ENCODE data around the gene ATP13A3. TPM values are rescaled to one million over a fixed set of nuclear protein-coding genes. Genes with fewer than 3 reads are reported as not detected.

The ATP13A3 gene
- total and polyA plus RNA-seq, 4 donors: 26.6 to 166 (median 75.5) TPM

DNA sequence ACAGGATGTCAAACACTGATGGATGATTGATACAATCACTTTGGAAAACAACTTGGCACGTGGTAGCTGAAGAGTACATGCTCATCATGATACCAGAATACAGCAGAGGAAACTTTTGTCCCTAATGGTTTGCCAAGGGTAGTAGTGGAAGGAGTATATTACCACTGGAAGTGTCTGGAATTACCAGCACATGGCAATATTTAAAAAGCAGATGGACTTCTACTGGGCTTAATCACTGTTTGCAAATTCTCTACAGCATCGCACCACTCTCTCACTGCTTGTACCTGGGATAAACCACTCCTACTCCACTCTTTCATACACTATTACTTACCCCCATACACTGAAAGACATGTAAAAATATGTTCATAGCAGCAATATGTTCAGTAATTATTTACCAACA is 68.1 kb downstream of the ATP13A3 start:
- no peak overlapping the region for H3K4me3 ChIP-seq
- no peak overlapping the region for H3K27ac ChIP-seq (ENCODE audit: low read depth in 1 of 2, low read length in 1 of 2)
- peaks cover 4 to 27% (median 9%) of the 10 kb centered on the region in 4 donors for H3K36me3 ChIP-seq (ENCODE audit: control insufficient read depth in 4 of 4, insufficient read depth in 4 of 4, low read length in 4 of 4)
- no peaks in the 10 kb centered on the region for H3K4me1 ChIP-seq (ENCODE audit: control insufficient read depth in 5 of 5, insufficient read depth in 5 of 5, low read length in 5 of 5)
- WGBS, 2 donors: 86 to 95% methylated on average over 2 of the region's 2 CpGs
- H3K9ac ChIP-seq (ENCODE audit: insufficient read depth in 1 of 2, low read length in 2 of 2): no peak overlapping the region
- H3K9me3 ChIP-seq (ENCODE audit: control insufficient read depth in 4 of 4, insufficient read depth in 3 of 4, low read length in 3 of 4): no peaks in the 10 kb centered on the region
- TF ChIP-seq, protein P1, sequence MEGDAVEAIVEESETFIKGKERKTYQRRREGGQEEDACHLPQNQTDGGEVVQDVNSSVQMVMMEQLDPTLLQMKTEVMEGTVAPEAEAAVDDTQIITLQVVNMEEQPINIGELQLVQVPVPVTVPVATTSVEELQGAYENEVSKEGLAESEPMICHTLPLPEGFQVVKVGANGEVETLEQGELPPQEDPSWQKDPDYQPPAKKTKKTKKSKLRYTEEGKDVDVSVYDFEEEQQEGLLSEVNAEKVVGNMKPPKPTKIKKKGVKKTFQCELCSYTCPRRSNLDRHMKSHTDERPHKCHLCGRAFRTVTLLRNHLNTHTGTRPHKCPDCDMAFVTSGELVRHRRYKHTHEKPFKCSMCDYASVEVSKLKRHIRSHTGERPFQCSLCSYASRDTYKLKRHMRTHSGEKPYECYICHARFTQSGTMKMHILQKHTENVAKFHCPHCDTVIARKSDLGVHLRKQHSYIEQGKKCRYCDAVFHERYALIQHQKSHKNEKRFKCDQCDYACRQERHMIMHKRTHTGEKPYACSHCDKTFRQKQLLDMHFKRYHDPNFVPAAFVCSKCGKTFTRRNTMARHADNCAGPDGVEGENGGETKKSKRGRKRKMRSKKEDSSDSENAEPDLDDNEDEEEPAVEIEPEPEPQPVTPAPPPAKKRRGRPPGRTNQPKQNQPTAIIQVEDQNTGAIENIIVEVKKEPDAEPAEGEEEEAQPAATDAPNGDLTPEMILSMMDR (IDR thresholded peaks at IDR 0.05; ENCODE audit: control extremely low read depth, extremely low read depth): no peak
- no peaks in the 10 kb centered on the region for H3K27me3 ChIP-seq (ENCODE audit: control insufficient read depth in 3 of 3, insufficient read depth in 3 of 3, low read length in 2 of 3)
- ATAC-seq (ENCODE audit: insufficient read depth, low FRiP score) (no peak), DNase-seq (no peak)

DNA sequence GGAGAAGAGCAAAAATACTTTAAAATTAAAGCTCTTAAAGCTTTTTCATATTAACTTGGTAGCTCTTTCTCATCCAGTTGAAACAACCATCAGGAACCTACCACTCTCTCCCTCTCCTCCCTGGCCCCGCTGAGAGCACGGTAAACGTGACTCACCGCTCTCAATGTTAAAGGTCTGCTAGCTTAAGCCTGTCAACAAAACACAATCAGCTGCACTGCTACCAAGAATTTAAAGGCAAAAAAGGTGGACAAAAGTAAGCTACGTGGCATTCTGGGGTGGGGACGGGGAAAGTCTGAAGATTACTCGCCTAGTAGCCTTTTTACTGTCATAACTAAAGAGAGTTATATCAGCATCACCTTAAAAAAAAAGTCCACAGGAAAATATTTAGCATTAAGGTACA is 79.4 kb downstream of the ATP13A3 start:
- DNase-seq: no peak
- no peaks in the 10 kb centered on the region for H3K9me3 ChIP-seq (ENCODE audit: control insufficient read depth in 4 of 4, insufficient read depth in 3 of 4, low read length in 3 of 4)
- WGBS, 2 donors: 82 to 96% methylated on average over 7 of the region's 7 CpGs
- no peak overlapping the region for H3K27ac ChIP-seq (ENCODE audit: low read depth in 1 of 2, low read length in 1 of 2)
- ATAC-seq (ENCODE audit: insufficient read depth, low FRiP score): no peak
- TF ChIP-seq, protein P1 (IDR thresholded peaks at IDR 0.05; ENCODE audit: control extremely low read depth, extremely low read depth): no peak
- no peaks in the 10 kb centered on the region for H3K4me1 ChIP-seq (ENCODE audit: control insufficient read depth in 5 of 5, insufficient read depth in 5 of 5, low read length in 5 of 5)
- no peaks in the 10 kb centered on the region for H3K27me3 ChIP-seq (ENCODE audit: control insufficient read depth in 3 of 3, insufficient read depth in 3 of 3, low read length in 2 of 3)
- peaks cover 2 to 23% (median 9%) of the 10 kb centered on the region in 4 donors for H3K36me3 ChIP-seq (ENCODE audit: control insufficient read depth in 4 of 4, insufficient read depth in 4 of 4, low read length in 4 of 4)
- H3K9ac ChIP-seq (ENCODE audit: insufficient read depth in 1 of 2, low read length in 2 of 2): no peak overlapping the region
- H3K4me3 ChIP-seq: no peak overlapping the region

DNA sequence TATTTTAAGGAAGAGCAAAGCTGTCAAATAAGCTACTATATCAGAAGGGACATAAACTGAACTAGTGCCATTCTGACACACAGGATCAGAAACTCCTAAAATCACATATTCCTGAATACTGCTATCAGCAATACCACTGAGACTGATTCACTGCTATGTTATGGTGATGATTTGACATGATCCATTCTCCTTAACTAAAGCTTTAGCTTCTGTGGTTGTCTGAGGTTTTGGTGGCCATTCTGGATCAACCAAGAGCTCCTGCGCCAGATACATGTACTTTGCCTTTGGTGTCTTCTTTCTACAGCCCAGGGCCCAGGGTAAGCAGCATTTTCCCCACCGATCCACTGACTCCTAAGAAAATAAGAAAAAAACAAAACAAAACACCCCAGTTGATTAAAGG is 81.0 kb downstream of the ATP13A3 start:
- Histone ChIP-seq H3K36me3 (ENCODE audit: control insufficient read depth in 4 of 4, insufficient read depth in 4 of 4, low read length in 4 of 4) (peaks cover 0 to 23% (median 6%) of the 10 kb centered on the region in 4 donors), H3K27ac (ENCODE audit: low read depth in 1 of 2, low read length in 1 of 2) (no peak overlapping the region), H3K9me3 (ENCODE audit: control insufficient read depth in 4 of 4, insufficient read depth in 3 of 4, low read length in 3 of 4) (no peaks in the 10 kb centered on the region), H3K27me3 (ENCODE audit: control insufficient read depth in 3 of 3, insufficient read depth in 3 of 3, low read length in 2 of 3) (no peaks in the 10 kb centered on the region), H3K9ac (ENCODE audit: insufficient read depth in 1 of 2, low read length in 2 of 2) (no peak overlapping the region), H3K4me1 (ENCODE audit: control insufficient read depth in 5 of 5, insufficient read depth in 5 of 5, low read length in 5 of 5) (no peaks in the 10 kb centered on the region), H3K4me3 (no peak overlapping the region)
- 96% methylated on average over 2 of the region's 2 CpGs for WGBS, 2 donors
- no peak for DNase-seq
- TF ChIP-seq, protein P1 (IDR thresholded peaks at IDR 0.05; ENCODE audit: control extremely low read depth, extremely low read depth): no peak
- ATAC-seq (ENCODE audit: insufficient read depth, low FRiP score): no peak

Measured in lung (tissue), 12 donors.